Smooth muscle cell (in vitro differentiated cells): Measurements from ENCODE around the gene NRXN3. TPM values are rescaled to one million over a fixed set of nuclear protein-coding genes. Genes with fewer than 3 reads are reported as not detected.

Experiments
- DNase-seq: peaks from one replicate; lab custom pipeline; 2025; ENCODE audit not compliant: unreplicated experiment; lab: John Stamatoyannopoulos, UW
- H2AFZ ChIP-seq: fragments of 200-600 bp; sonication (generic); 2 replicates; pipeline ENCODE4 v1.6.0; 2016; ENCODE audit warnings: antibody characterized with exemption, low read depth, mild to moderate bottlenecking
- H3F3A ChIP-seq: fragments of 200-600 bp; sonication (generic); 2 replicates; pipeline ENCODE4 v1.6.0; 2017; ENCODE audit warnings: antibody characterized with exemption, low read depth
- H3K27ac ChIP-seq: fragments of 200-600 bp; sonication (generic); 2 replicates; pipeline ENCODE4 v1.5.1; 2016; ENCODE audit warnings: low read depth, mild to moderate bottlenecking
- H3K27me3 ChIP-seq: fragments of 200-600 bp; sonication (generic); 2 replicates; pipeline ENCODE4 v1.6.1; 2016; ENCODE audit warnings: low read depth, mild to moderate bottlenecking
- H3K36me3 ChIP-seq: fragments of 200-600 bp; sonication (generic); 2 replicates; pipeline ENCODE4 v1.5.1; 2016; ENCODE audit warnings: low read depth
- H3K4me1 ChIP-seq: fragments of 200-600 bp; sonication (generic); 2 replicates; pipeline ENCODE4 v1.5.1; 2016; ENCODE audit warnings: low read depth
- H3K4me2 ChIP-seq: fragments of 200-600 bp; sonication (generic); 2 replicates; pipeline ENCODE4 v1.6.0; 2016; ENCODE audit warnings: mild to moderate bottlenecking
- H3K4me3 ChIP-seq: fragments of 200-600 bp; sonication (generic); 2 replicates; pipeline ENCODE4 v1.5.1; 2016; ENCODE audit warnings: mild to moderate bottlenecking
- H3K79me2 ChIP-seq: fragments of 200-600 bp; sonication (generic); 2 replicates; pipeline ENCODE4 v1.6.0; 2016; ENCODE audit warnings: low read depth, mild to moderate bottlenecking
- H3K9ac ChIP-seq: fragments of 200-600 bp; sonication (generic); 2 replicates; pipeline ENCODE4 v1.6.0; 2016; ENCODE audit warnings: low read depth
- H3K9me3 ChIP-seq: fragments of 200-600 bp; sonication (generic); replicated peaks from 2 replicates; pipeline ENCODE4 v1.5.1; 2016; ENCODE audit warnings: low read depth
- H4K20me1 ChIP-seq: fragments of 200-600 bp; sonication (generic); 2 replicates; pipeline ENCODE4 v1.6.0; 2016; ENCODE audit warnings: low read depth
- WGBS: methylation state at CpG from one replicate; pipeline ENCODE4 v1.1.7; 2016; ENCODE audit warnings: low lambda C conversion rate; 5-methylcytosine and 5-hydroxymethylcytosine counted together
- polyA plus RNA-seq: library from polyadenylated mRNA; unstranded; fragments of >200 nt; fragmentation: Nextera tagmentation; extraction: Ambion mirVana; gene quantifications from 2 replicates; pipeline ENCODE4 v1.2.1, GENCODE V29; 2016
- total RNA-seq: library from RNA; depleted of rRNA; stranded (reverse); fragments of >200 nt; gene quantifications from 2 replicates; pipeline ENCODE4 v1.2.3, GENCODE V29; 2014
- TF ChIP-seq, protein P1 (sequence below): fragments of 200-600 bp; sonication (generic); IDR thresholded peaks from 2 replicates; pipeline ENCODE4 v1.5.1; 2017; ENCODE audit warnings: borderline replicate concordance, mild to moderate bottlenecking, antibody characterized with exemption; ENCODE audit not compliant: insufficient read depth, poor library complexity, severe bottlenecking

Gene NRXN3
- total and polyA plus RNA-seq, 2 experiments from 2014 or later, result 1.2 to 7.0 TPM

DNA sequence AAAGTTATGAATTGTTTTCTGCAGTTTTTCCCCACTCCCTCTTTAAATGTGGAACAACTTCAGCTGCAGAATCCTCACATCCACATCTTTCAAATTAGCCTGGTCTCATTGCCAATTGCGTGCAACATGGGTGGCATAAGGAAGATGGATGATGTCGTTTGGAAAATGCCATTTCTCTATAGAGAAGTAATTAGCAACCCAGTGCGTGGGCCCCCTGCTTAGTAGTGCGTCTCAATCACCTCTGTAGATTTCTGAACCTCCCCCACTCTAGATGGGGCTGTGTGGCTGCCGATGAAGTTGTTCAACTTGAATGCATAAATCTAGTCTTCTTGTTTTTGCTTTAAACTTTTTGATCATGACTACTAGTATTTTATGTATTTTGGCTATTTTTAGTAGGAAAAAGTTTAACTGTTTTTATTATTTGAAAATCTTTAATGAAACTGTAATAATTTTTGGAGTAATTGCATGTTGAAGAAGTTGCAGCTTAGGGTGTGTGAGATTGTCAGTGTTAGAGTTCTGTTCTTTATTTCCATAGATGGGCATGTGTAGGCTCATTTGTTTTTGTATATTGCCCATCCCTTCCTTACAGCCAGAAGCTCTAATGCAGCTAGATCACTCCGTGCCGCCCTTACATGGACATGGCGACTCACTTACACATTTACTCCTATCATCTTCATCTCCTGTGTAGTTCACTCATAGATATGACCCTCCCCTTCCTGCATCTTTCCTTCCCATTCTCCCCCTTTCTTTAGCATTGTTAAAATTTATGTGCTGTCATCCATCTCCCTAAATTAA, 1683.0 kb downstream of the NRXN3 start:
- WGBS, result 80% methylated on average over 8 of the region's 8 CpGs
- TF ChIP-seq, protein P1, sequence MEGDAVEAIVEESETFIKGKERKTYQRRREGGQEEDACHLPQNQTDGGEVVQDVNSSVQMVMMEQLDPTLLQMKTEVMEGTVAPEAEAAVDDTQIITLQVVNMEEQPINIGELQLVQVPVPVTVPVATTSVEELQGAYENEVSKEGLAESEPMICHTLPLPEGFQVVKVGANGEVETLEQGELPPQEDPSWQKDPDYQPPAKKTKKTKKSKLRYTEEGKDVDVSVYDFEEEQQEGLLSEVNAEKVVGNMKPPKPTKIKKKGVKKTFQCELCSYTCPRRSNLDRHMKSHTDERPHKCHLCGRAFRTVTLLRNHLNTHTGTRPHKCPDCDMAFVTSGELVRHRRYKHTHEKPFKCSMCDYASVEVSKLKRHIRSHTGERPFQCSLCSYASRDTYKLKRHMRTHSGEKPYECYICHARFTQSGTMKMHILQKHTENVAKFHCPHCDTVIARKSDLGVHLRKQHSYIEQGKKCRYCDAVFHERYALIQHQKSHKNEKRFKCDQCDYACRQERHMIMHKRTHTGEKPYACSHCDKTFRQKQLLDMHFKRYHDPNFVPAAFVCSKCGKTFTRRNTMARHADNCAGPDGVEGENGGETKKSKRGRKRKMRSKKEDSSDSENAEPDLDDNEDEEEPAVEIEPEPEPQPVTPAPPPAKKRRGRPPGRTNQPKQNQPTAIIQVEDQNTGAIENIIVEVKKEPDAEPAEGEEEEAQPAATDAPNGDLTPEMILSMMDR, result no peak
- Histone ChIP-seq H3F3A (no peaks in the 10 kb centered on the region), H3K9me3 (no peaks in the 10 kb centered on the region), H3K4me3 (no peak overlapping the region), H3K27me3 (no peaks in the 10 kb centered on the region), H3K79me2 (no peaks in the 10 kb centered on the region), H3K4me1 (peaks cover 17% of the 10 kb centered on the region), H3K27ac (no peak overlapping the region), H4K20me1 (no peaks in the 10 kb centered on the region), H3K9ac (no peak overlapping the region), H3K4me2 (no peak overlapping the region), H2AFZ (no peak overlapping the region), H3K36me3 (no peaks in the 10 kb centered on the region)
- DNase-seq, result no peak

DNA sequence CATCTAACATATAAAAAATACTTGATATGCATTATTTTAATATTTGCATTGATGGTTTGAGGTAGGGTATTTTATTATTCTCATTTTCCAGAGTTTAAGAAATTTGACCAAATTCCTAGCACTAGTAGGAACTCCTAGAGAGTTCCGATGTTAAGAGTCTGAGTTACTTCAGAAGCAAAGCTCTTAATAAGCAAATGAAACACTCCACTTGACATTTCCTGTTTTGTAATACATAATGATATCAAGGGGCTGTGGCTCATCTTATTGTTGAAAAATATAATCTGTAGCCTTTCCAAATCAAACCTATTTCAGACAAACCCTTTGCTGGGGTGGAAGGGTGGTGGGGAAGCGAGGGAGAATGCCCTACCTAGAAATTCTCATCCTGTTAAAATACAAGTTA, 1685.6 kb downstream of the NRXN3 start:
- DNase-seq, result no peak
- no peak overlapping the region for H3K4me3 ChIP-seq
- TF ChIP-seq, protein P1, result no peak

DNA sequence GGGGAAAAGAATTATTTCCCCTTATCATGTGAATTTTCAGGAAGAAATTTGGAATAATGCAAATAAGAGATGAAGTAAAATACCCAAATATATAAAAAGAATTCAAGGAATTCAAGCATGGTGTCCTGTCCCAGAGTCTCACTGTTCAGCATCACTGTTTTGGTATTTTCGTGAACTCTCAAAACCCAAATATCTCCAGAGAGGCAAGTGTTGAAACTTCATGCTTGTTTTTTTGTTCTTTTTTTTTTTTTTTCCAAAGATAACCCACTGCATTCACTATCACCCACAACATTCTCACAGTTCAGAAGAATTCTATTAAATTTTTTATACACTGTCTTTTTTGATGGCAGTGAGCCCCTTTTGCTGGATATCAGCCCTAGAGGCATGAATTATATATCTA, 1686.2 kb downstream of the NRXN3 start:
- Histone ChIP-seq H3K4me1 (peaks cover 17% of the 10 kb centered on the region), H3K4me3 (no peak overlapping the region), H3K79me2 (no peaks in the 10 kb centered on the region), H2AFZ (no peak overlapping the region), H3K27ac (no peak overlapping the region), H4K20me1 (no peaks in the 10 kb centered on the region), H3K36me3 (no peaks in the 10 kb centered on the region), H3K27me3 (no peaks in the 10 kb centered on the region), H3K4me2 (no peak overlapping the region), H3K9ac (no peak overlapping the region), H3F3A (no peaks in the 10 kb centered on the region), H3K9me3 (no peaks in the 10 kb centered on the region)
- DNase-seq, result no peak
- TF ChIP-seq, protein P1, result no peak
- 65% methylated on average over 1 of the region's 1 CpG for WGBS

More for the DNA sequence above, 1685.6 kb downstream of the NRXN3 start:
- Histone ChIP-seq H2AFZ (no peak overlapping the region), H3F3A (no peaks in the 10 kb centered on the region), H3K4me1 (peaks cover 17% of the 10 kb centered on the region), H3K4me2 (no peak overlapping the region), H3K9ac (no peak overlapping the region), H3K27ac (no peak overlapping the region), H3K79me2 (no peaks in the 10 kb centered on the region), H3K9me3 (no peaks in the 10 kb centered on the region), H4K20me1 (no peaks in the 10 kb centered on the region), H3K27me3 (no peaks in the 10 kb centered on the region), H3K36me3 (no peaks in the 10 kb centered on the region)
- WGBS, result 73% methylated on average over 2 of the region's 2 CpGs

DNA sequence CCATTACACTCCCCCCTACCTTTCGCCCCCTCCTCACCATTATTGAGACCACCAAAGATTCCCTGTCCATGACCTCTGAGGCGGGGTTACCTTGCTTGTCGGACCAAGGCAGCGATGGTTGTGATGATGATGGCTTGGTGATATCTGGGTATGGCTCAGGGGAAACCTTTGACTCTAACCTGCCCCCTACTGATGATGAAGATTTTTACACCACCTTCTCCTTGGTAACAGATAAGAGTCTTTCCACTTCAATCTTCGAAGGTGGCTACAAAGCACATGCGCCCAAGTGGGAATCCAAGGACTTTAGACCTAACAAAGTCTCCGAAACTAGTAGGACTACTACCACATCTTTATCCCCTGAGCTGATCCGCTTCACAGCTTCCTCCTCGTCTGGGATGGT, 1690.9 kb downstream of the NRXN3 start:
- H3K4me3 ChIP-seq, result no peak overlapping the region
- H3K79me2 ChIP-seq, result no peaks in the 10 kb centered on the region
- H3K27me3 ChIP-seq, result no peaks in the 10 kb centered on the region
- no peak overlapping the region for H3K27ac ChIP-seq
- H3K4me1 ChIP-seq, result no peaks in the 10 kb centered on the region
- H3K36me3 ChIP-seq, result no peaks in the 10 kb centered on the region
- no peak overlapping the region for H2AFZ ChIP-seq
- H3K9ac ChIP-seq, result no peak overlapping the region
- no peak for DNase-seq
- no peak overlapping the region for H3K4me2 ChIP-seq
- no peaks in the 10 kb centered on the region for H4K20me1 ChIP-seq
- no peaks in the 10 kb centered on the region for H3K9me3 ChIP-seq
- TF ChIP-seq, protein P1, result no peak
- H3F3A ChIP-seq, result no peaks in the 10 kb centered on the region
- WGBS, result 84% methylated on average over 9 of the region's 9 CpGs
